ENCODE data around the gene DMRTA2.

DNA sequence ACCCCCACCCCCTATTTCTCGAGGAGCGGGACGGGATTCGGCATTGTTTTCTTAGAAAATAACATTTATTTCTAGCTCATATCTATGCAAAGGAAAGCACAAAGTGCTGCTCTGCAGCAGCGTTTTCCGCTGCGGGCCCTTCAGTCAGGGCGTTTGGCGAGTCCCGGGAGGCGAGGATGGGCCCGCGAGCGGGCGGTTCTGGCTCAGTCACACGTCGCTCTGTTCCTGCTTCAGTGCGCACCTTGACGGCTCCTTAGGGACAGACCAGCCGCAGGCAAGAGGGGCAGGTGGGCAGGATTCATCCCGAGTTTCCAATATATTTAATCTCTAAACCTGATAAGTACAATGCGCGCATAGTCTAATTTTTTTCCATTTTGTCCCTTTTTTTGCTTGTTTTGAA is 5.7 kb downstream of the DMRTA2 start:
- TF ChIP-seq POLR2A (IDR thresholded peaks at IDR 0.05) (no peak), POLR2AphosphoS5 (IDR thresholded peaks at IDR 0.05) (no peak)
- TF ChIP-seq, protein P1, sequence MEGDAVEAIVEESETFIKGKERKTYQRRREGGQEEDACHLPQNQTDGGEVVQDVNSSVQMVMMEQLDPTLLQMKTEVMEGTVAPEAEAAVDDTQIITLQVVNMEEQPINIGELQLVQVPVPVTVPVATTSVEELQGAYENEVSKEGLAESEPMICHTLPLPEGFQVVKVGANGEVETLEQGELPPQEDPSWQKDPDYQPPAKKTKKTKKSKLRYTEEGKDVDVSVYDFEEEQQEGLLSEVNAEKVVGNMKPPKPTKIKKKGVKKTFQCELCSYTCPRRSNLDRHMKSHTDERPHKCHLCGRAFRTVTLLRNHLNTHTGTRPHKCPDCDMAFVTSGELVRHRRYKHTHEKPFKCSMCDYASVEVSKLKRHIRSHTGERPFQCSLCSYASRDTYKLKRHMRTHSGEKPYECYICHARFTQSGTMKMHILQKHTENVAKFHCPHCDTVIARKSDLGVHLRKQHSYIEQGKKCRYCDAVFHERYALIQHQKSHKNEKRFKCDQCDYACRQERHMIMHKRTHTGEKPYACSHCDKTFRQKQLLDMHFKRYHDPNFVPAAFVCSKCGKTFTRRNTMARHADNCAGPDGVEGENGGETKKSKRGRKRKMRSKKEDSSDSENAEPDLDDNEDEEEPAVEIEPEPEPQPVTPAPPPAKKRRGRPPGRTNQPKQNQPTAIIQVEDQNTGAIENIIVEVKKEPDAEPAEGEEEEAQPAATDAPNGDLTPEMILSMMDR (IDR thresholded peaks at IDR 0.05): no peak

Measured in prostate gland (tissue), 2 donors.